MM.1S (cell line): ENCODE measurements around the gene YWHAG.

Source experiments
- CTCF ChIP-seq: fragments of 300-600 bp; sonication (generic); IDR thresholded peaks from 2 replicates; pipeline ENCODE4 v1.5.1; 2016; ENCODE audit warnings: antibody characterized with exemption, low read length, mixed read lengths
- EZH2 ChIP-seq: fragments of 300-600 bp; sonication (generic); optimal IDR thresholded peaks from 2 replicates; pipeline ENCODE3; 2017; ENCODE audit warnings: low read depth, mild to moderate bottlenecking, antibody characterized with exemption, low read length, mixed read lengths

GRCh38 chr7:76296743-76297740 is 61.7 kb downstream of the YWHAG start:
- TF ChIP-seq CTCF (no peak), EZH2 (no peak)
